Stimulated activated CD8-positive, alpha-beta memory T cell treated with anti-CD3 and anti-CD28 coated beads, Interleukin-12 subunit alpha, Interleukin-12 subunit beta, amount 100 ng/mL, for 24 hours (primary cell): Measurements from ENCODE around the gene MRPL28.
"Not testable (repeated sequence)": the region's sequence is repeated elsewhere in the genome, so short reads cannot be mapped to it uniquely, and the experiment has no call there.

Source experiments
- DNase-seq: peaks from one replicate; pipeline ENCODE4 v3.0.0-alpha.2; 2020; ENCODE audit errors: extremely low read depth

MRPL28 gene

GRCh38 chr16:370443-370842, at the start of gene MRPL28:
Gene MRPL28 (minus strand): TSS chr16:370538. CDS start chr16:370218, 320 bp downstream.
- DNase-seq = peak; percentile 81

DNA sequence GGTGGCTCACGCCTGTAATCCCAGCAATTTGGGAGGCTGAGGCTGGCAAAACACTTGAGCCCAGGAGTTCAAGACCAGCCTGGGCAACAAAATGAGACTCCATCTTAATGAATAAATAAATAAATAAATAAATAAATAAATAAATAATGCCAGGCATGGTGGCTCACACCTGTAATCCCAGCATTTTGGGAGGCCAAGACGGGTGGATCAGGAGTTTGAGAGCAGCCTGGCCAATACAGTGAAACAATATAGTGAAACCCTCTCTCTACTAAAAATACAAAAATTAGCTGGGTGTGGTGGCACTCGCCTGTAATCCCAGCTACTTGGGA, 44.8 kb upstream of the MRPL28 start:
- DNase-seq = not testable (repeated sequence)

DNA sequence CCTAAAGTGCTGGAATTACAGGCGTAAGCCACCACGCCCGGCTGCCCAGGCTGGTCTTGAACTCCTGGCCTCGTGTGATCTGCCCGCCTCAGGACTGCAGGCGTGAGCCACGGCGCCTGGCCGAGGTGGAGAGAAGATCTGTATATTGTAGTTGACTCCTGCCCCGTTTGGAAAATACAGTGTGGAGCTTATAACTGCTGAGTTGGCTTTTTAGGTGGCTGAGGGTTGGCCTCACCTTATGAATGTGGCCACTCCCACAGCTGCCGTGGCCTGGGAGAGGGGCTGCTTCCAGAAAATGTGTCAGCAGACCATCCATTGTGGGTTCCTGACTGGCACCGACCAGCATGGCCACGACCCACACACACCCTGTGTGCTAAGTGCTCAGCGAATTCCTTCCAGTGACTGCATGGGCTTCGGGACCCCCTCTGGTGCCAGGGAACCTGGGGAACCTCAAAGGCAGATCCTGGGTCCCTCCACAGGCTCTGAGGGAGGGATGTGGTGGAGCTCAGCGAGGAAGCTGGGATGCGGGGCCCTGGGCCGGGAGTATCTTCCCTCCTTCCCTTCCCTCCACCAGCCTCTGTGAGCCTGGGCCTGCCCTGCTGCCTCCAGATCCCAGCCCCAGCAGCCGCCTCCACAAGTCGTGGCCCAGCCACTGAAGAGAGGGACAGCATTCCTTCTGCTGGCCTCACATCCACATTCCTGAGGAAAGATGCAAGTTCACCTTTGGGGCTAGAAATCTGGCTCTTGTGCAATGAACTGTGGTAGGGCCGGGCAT, 44.2 kb upstream of the MRPL28 start:
- no peak for DNase-seq

DNA sequence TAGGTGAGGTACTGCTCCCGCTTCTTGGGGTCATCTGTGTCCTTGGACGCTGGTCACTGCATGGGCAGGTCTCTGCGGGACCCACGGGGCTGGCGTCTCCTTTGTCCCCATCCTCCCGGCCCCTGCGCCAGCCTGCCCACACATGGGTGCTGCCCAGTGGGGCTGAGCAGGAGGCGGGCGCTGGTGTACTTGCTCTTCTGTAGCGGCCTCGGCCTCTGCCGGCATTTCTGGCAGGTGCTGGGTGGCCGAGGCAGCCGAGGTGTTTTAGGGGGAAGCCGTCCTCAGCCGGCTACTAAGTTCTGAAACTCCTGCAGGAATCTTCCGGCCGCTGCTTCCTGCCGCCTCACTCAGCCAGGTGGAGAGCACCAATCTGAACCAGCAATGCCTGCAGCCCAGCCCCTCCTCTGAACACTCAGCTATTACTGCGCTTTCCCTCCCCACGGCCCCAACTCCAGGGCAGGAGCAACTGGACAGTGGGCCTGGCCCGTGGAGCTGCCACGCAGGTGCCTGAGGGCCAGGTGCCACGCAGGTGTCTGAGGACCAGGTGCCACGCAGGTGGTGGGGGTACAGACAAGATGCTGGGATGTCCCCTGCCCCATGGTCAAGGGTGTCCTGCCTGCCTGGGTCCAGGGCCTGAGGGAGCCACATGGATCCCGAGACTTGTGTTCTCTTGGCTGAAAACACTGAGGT, 41.4 kb upstream of the MRPL28 start:
- DNase-seq = no peak

DNA sequence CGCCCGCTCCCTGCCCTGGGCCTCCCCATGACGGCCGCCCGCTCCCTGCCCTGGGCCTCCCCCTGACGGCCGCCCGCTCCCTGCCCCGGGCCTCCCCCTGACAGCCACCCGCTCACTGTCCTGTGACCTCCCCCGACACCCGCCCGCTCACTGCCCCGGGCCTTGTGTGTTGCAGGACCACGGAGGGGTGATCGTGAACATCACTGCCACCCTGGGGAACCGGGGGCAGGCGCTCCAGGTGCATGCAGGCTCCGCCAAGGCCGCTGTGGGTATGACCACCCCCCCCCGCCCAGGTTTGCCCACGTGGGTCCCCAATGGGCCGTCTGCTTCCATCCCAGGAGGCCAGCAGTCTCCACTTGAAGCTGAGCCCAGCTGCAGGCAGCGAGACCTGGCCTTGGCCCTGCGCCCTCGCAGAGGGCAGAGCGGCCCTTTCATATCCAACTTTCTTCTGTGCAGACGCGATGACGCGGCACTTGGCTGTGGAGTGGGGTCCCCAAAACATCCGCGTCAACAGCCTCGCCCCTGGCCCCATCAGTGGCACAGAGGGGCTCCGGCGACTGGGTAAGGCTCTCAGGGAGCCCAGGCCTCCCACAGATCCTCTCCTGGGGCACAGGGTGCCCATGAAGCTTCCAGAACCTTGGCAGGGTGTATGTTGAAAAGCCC, 40.3 kb upstream of the MRPL28 start:
- DNase-seq = no peak

DNA sequence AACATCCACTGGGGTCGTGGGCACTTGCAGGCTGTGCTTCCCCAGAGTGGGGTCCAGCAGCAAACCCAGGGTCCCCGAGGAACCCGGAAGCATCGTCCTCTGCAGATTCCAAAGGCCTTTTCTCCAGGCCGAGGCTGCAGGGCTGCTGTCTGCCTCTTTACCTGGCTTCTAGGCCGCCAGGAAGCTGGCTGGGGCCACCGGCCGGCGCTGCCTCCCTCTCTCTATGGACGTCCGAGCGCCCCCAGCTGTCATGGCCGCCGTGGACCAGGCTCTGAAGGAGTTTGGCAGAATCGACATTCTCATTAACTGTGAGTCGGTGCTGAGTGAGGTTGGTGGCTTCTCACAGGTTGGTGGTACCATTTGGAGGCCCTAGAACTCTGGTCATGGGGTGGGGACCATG, 36.9 kb upstream of the MRPL28 start:
- DNase-seq = no peak

- DNase-seq = no peak
These were observed 35.5 kb upstream of the MRPL28 start for GRCh38 chr16:405548-406506.

DNA sequence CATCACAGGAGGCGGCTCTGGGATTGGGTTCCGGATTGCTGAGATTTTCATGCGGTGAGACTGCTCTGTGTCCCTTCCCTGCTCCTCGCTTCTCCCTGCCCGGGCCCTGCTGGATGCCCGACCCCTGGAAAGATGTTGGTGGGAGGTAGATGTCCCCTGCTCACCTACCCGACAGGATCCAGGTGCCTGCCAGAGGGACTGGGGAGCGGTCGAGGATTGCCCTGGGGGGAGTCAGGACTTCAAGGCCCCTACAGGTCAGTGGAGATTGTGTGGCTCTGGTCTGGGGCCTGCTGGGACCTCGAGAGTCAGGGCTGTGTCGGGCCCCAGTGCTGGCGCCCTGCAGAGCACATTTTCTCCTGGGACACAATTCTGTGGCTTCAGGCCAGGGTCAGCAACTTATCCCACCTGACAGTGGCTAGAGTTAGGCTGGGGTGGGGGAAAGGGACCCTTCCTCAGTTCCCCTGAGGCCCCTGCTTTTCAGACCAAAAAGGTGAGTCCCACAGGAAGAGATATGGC, 34.7 kb upstream of the MRPL28 start:
- DNase-seq = no peak

- DNase-seq = peak; percentile 98
These were observed 31.4 kb upstream of the MRPL28 start, which contains the start of gene DECR2 for GRCh38 chr16:401468-402348. Gene DECR2 (plus strand): TSS chr16:401885. CDS start chr16:401964, 79 bp downstream.

DNA sequence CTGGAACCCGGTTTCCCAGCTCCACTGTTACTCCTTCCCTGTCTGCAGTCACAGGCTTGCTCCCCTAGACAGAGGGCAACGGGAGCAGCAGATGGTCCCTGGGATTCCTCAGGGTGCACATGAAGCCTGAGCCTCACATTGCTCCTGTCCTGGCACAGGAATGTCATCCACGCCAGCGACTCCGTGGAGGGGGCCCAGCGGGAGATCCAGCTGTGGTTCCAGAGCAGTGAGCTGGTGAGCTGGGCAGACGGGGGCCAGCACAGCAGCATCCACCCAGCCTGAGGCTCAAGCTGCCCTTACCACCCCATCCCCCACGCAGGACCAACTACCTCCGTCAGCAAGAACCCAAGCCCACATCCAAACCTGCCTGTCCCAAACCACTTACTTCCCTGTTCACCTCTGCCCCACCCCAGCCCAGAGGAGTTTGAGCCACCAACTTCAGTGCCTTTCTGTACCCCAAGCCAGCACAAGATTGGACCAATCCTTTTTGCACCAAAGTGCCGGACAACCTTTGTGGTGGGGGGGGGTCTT, 29.8 kb upstream of the MRPL28 start:
- no peak for DNase-seq

- no peak for DNase-seq
These were observed 29.1 kb upstream of the MRPL28 start for GRCh38 chr16:399340-400019.

DNA sequence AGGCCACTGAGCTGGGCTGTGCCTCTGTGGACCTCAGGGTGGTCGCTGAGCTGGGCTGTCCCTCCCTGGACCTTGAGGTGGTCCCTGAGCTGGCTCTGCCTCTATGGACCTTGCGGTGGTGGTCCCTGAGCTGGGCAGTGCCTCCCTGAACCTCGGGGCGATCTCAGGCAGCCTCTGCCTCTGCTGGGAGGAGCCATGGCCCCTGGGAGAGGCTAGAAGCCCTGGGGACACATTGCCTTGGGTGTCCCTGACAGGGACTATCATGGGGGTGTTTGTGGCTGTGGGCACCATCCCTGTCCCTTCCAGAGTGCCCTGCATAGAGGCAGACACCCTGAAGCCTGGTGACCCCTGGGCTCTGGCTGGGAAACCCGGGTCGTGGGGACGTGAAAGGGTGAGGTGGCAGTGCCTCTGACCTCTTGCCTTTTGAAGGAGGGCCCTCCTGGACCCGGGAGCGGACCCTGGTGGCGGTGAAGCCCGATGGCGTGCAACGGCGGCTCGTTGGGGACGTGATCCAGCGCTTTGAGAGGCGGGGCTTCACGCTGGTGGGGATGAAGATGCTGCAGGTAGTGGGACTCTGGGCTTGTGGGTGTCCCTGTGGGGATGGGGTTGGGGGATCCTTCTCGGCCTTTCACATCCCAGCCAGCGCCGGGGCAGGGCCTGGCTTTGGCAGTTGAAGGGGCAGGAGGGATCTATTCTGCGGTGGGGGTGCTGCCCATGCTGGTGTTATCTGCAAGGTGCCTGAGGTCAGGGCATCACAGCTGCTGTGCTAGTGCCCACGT, 28.4 kb upstream of the MRPL28 start:
- no peak for DNase-seq

DNA sequence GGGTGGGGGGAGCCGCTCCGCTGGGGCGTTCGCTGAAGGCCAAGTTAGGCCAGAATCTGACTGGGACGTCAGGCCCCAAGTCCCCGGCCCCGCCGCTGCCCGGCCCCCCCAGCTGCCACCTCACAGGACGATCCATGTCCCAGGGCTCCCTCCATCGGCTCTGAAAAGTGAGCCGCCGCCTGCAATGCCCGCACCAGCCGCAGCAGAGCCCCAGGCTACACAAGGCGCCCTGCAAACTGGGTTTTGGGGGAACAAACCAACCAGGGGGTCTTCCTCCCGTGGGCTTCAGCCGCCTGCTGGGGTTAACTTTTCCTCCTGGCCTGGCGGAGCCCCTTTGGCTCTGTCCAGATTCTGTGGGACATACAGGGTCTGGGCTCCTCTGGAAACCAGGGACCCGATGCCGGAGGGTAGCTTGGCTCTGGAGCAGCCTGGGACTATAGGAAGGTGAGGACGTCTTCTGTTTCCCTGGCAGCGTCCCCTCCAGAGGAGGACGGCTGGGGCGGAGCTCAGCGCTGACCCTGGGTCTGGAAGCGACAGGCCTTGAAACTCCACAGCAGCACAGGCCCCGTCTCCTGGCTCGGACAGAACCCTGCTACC, 27.5 kb upstream of the MRPL28 start:
- DNase-seq = no peak

- no peak for DNase-seq
These were observed 26.9 kb upstream of the MRPL28 start, which contains the start of gene NME4 for GRCh38 chr16:397135-397661. Gene NME4 (plus strand): TSS chr16:397199. CDS start chr16:397223, 24 bp downstream.

- DNase-seq = no peak
These were observed 26.3 kb upstream of the MRPL28 start for GRCh38 chr16:396605-397004.

DNA sequence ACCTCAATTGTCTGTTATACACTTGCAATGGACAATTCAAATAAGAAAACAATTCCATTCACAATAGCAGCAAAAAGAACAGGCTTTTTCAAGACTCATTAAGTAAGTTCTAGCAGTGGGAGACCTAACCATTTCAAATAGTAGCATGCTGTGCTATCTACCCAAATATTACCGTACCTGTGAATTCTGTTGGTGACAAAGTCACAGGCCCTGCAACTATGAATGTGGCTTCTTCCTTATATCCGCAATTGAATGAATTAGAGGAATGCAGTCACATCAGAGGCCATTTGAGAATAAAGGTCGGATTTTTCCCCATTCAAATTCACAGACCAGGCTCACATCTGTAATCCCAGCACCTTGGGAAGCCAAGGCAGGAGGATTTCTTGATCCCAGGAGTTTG, 25.9 kb upstream of the MRPL28 start:
- DNase-seq = no peak

- DNase-seq = no peak
These were observed 22.2 kb upstream of the MRPL28 start for GRCh38 chr16:392450-393030.

DNA sequence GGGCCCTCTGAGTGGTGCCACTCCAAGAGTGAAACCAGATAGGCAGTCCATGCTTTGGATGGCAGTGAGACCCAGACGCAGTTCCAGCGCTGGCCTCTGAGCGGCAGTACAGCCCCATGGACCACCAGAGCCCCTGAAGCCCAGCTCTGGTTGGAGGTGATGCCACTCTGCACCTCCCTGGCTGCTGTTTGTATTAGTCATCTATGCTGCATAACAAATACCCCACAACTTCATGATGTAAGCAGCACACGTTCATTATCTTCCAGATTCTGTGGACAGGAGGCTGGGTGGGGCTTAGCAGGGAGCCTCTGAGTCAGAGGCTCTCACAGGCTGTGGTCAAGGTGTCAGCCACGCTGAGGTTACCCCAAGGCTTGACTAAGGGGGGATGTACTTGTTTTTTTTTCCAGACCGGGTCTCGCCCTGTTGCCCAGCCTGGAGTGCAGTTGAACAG, 21.6 kb upstream of the MRPL28 start:
- peak; percentile 61 for DNase-seq
